Coronary artery (tissue), 2 donors: ENCODE results near the gene CERT1.

ENCODE experiments used
- DNase-seq: peaks from one replicate; pipeline ENCODE4 v3.0.0-alpha.2; 2017; ENCODE audit warnings: low spot score
- H3K27ac ChIP-seq, 2 donors: fragments of 200-600 bp; sonication (generic); one replicate each; pipeline ENCODE4 v1.5.1; 2016 to 2019
- H3K4me3 ChIP-seq: fragments of 200-600 bp; sonication (generic); 2 replicates; pipeline ENCODE4 v1.5.1; 2016; ENCODE audit warnings: mild to moderate bottlenecking, moderate library complexity
- CTCF ChIP-seq: fragments of 200-600 bp; sonication (generic); IDR thresholded peaks from one replicate; pipeline ENCODE4 v1.5.1; 2019; ENCODE audit warnings: antibody characterized with exemption

The CERT1 gene

GRCh38 chr5:75381456-75381855, 130.0 kb downstream of the CERT1 start:
- Histone ChIP-seq H3K27ac (no peak overlapping the region), H3K4me3 (no peak overlapping the region)
- TF ChIP-seq CTCF: no peak
- DNase-seq: no peak

GRCh38 chr5:75380099-75380498, 131.3 kb downstream of the CERT1 start:
- no peak for DNase-seq
- no peak for TF ChIP-seq CTCF

GRCh38 chr5:75375414-75375813, 136.0 kb downstream of the CERT1 start:
- no peak overlapping the region for H3K27ac ChIP-seq
- H3K4me3 ChIP-seq: no peak overlapping the region
- TF ChIP-seq CTCF: no peak
- DNase-seq: no peak

More at GRCh38 chr5:75380099-75380498, 131.3 kb downstream of the CERT1 start:
- H3K27ac ChIP-seq: no peak overlapping the region
- H3K4me3 ChIP-seq: no peak overlapping the region

DNA sequence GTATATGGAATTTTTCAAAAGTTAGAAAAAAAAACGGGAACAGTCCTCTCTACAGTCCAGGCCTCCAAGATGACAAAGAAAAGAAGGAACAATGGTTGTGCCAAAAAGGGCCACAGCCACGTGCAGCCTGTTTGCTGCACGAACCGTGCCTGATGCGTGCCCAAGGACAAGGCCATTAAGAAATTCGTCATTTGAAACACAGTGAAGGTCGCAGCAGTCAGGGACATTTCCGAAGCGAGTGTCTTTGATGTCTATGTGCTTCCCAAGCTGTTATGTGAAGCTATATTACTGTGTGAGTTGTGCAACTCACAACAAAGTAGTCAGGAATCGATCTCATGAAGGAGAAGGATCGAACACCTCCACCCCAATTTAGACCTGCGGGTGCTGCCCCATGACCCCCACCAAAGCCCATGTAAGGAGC, 137.0 kb downstream of the CERT1 start:
- no peak for TF ChIP-seq CTCF
- Histone ChIP-seq H3K27ac (no peak overlapping the region), H3K4me3 (no peak overlapping the region)
- DNase-seq: no peak

GRCh38 chr5:75373862-75374261, 137.6 kb downstream of the CERT1 start:
- TF ChIP-seq CTCF: no peak
- H3K4me3 ChIP-seq: no peak overlapping the region
- no peak overlapping the region for H3K27ac ChIP-seq
- DNase-seq: no peak

GRCh38 chr5:75368391-75368790, 143.0 kb downstream of the CERT1 start:
- TF ChIP-seq CTCF: no peak
- no peak for DNase-seq
- Histone ChIP-seq H3K4me3 (no peak overlapping the region), H3K27ac (no peak overlapping the region)

DNA sequence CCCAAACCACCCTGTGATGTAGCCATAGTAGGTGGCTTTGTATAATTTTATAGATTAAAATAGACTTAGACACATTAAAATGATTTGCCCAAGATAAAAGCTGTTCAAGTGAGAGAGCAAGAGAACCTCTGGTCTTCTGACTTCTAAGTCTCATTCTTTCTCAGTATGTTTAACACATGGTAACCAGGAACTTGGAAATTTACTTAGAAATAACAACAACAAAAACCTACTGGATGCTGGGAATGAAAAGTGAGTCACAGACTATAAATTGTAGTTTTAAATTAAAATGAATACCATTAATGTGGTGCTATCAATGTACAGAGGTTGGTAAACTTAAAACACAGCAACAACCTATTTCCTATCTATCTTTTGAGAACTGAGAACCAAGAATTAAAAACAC, 144.0 kb downstream of the CERT1 start:
- no peak overlapping the region for H3K4me3 ChIP-seq
- no peak for TF ChIP-seq CTCF
- DNase-seq: no peak
- no peak overlapping the region for H3K27ac ChIP-seq
